ENCODE measurements around the gene NLK.

GRCh38 chr17:28093999-28094716, 51.7 kb downstream of the NLK start:
- TF ChIP-seq CTCF (IDR thresholded peaks at IDR 0.05; ENCODE audit: poor library complexity, severe bottlenecking) = no peak
- no peak for TF ChIP-seq POLR2AphosphoS5 (IDR thresholded peaks at IDR 0.05)
- no peak for TF ChIP-seq EP300 (conservative IDR thresholded peaks at IDR 0.05; ENCODE audit: poor library complexity, severe bottlenecking)

Data from neural cell (in vitro differentiated cells).